T-cell (primary cell): ENCODE measurements around the gene CD93. TPM values are rescaled to one million over a fixed set of nuclear protein-coding genes. Genes with fewer than 3 reads are reported as not detected.

Experiments
- ATAC-seq, 4 experiments: fragments of 200-7000 bp in 3 of 4; fragments of 150-1000 bp in 1 of 4; cut with Tn5 transposase; replicated peaks in 1 of 4; 1 replicate in 3 of 4; 2 replicates in 1 of 4; pipeline ENCODE4 v1.10.0; 2021; ENCODE audit warnings: moderate library complexity in 3 of 4, mild to moderate bottlenecking in 2 of 4, moderate number of reproducible peaks in 1 of 4
- CTCF ChIA-PET, 2 donors: fragments of 300-600 bp; sonication (Branson Sonifier 250); formaldehyde crosslinking; loops; one replicate each; lab custom pipeline; 2022; ENCODE audit warnings: antibody characterized with exemption in 2 of 2; lab: Charles Lee
- POLR2A ChIA-PET, 2 donors: fragments of 300-600 bp; sonication (Branson Sonifier 250); formaldehyde crosslinking; loops; one replicate each; lab custom pipeline; 2022; ENCODE audit warnings: antibody characterized with exemption in 2 of 2; lab: Charles Lee
- DNase-seq, 35 experiments: peaks; one replicate each; pipeline versions ENCODE4 v3.0.0 to v3.0.0-alpha.2; 2013 to 2023
- H3K27ac ChIP-seq: one replicate; pipeline ENCODE4 v1.5.1; 2013; ENCODE audit warnings: low read length
- H3K27me3 ChIP-seq, 2 experiments: replicated peaks in 1 of 2; 1 replicate in 1 of 2; 2 replicates in 1 of 2; pipeline versions ENCODE4 v1.6.1 to v1.7.0; 2013; ENCODE audit warnings: low read length in 1 of 2, mixed read lengths in 1 of 2; ENCODE audit not compliant: control insufficient read depth in 2 of 2, insufficient read depth in 2 of 2; ENCODE audit errors: extremely low read depth in 1 of 2
- H3K36me3 ChIP-seq, 2 donors: 1 replicate in 1 of 2; 2 replicates in 1 of 2; pipeline versions ENCODE4 v1.6.1 to v1.7.0; 2013; ENCODE audit warnings: low read length in 1 of 2; ENCODE audit not compliant: control insufficient read depth in 2 of 2, insufficient read depth in 1 of 2; ENCODE audit errors: extremely low read depth in 1 of 2
- H3K4me1 ChIP-seq, 2 experiments: 1 replicate in 1 of 2; 2 replicates in 1 of 2; pipeline versions ENCODE4 v1.6.1 to v1.7.0; 2013; ENCODE audit warnings: low read length in 2 of 2, mixed read lengths in 1 of 2; ENCODE audit not compliant: insufficient read depth in 2 of 2, control insufficient read depth in 1 of 2; ENCODE audit errors: extremely low read depth in 1 of 2
- H3K4me3 ChIP-seq, 2 donors: 1 replicate in 1 of 2; 2 replicates in 1 of 2; pipeline versions ENCODE4 v1.5.1 to v1.7.0; 2013; ENCODE audit warnings: mild to moderate bottlenecking in 2 of 2, low read length in 1 of 2, moderate library complexity in 1 of 2; ENCODE audit not compliant: control insufficient read depth in 1 of 2; ENCODE audit errors: extremely low read depth in 1 of 2
- H3K9me3 ChIP-seq: 2 replicates; pipeline ENCODE4 v1.7.0; 2013
- H3K27ac Mint-ChIP-seq, 2 donors: one replicate each; pipeline ENCODE4 v1.8.0; 2020 to 2021; ENCODE audit warnings: mild to moderate bottlenecking in 2 of 2, mixed read lengths in 2 of 2
- H3K27me3 Mint-ChIP-seq, 2 donors: one replicate each; pipeline ENCODE4 v1.8.0; 2021 to 2022; ENCODE audit warnings: mixed read lengths in 2 of 2
- H3K36me3 Mint-ChIP-seq: one replicate; pipeline ENCODE4 v1.8.0; 2021; ENCODE audit warnings: mixed read lengths
- H3K4me1 Mint-ChIP-seq, 3 donors: one replicate each; pipeline ENCODE4 v1.8.0; 2020 to 2022; ENCODE audit warnings: mixed read lengths in 3 of 3, mild to moderate bottlenecking in 1 of 3
- H3K4me3 Mint-ChIP-seq, 3 donors: one replicate each; pipeline ENCODE4 v1.8.0; 2020 to 2022; ENCODE audit warnings: mild to moderate bottlenecking in 3 of 3, mixed read lengths in 3 of 3, moderate library complexity in 3 of 3
- H3K9me3 Mint-ChIP-seq, 3 donors: one replicate each; pipeline ENCODE4 v1.8.0; 2020 to 2022; ENCODE audit warnings: mixed read lengths in 3 of 3
- WGBS: methylation state at CpG from one replicate; pipeline ENCODE4 v1.1.5; 2013; ENCODE audit warnings: missing lambda C conversion rate; ENCODE audit not compliant: insufficient coverage; 5-methylcytosine and 5-hydroxymethylcytosine counted together
- total RNA-seq, 35 experiments: library from RNA in 6 of 35; stranded (reverse) in 6 of 35; fragments of 120-200 nt in 1 of 35; gene quantifications; one replicate each; pipeline versions ENCODE4 v1.2.1 to v1.2.4 and lab custom pipeline; 2013 to 2026

Gene CD93
- total RNA-seq, 5 donors from 2014 or later (not counting 1 experiment from before 2014, with no cell fraction given) = 0.38 to 1.9 (median 0.58) TPM

DNA sequence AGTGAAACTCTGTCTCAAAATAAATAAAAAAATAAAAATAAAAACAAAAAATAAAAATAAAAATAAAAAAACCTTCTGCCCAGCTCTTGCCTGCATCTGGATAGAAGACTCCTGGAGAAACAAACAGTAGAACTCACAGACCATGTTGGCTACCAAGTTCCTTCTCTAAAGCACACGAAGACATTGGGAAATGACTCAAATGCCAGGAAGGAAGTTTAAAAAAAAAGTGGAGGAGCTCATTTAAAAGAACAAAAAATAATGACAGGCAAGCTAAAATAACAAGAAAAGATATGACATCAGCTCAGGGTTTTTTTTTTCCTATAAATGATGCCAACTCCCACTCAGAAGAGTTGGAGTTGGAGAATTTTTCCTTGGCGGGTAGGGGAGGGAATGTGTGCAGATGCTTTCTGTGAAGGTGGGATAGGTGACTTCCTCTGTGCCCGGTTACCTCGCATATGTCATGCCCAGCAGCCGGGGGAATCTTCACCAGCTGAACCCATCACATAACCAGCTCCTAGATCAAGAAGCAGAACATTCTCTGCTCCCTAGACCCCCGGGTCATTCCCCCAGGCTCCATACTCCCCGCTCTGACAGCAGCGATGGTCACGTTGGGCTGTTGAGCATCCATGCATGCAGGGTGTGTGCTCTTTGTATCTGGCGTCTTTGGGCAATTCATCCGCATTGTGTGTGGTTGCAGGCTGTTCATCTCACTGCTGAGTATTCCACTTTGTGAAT, 17.3 kb upstream of the CD93 start:
- WGBS = 96% methylated on average over 4 of the region's 11 CpGs
- H3K36me3 ChIP-seq = no peaks in the 10 kb centered on the region
- H3K4me1 ChIP-seq = no peaks in the 10 kb centered on the region
- ATAC-seq (no peak), DNase-seq (no peak)
- no peaks in the 10 kb centered on the region for H3K9me3 Mint-ChIP-seq
- ChIA-PET CTCF (no interaction called here), POLR2A (no interaction called here)
- no peaks in the 10 kb centered on the region for H3K9me3 ChIP-seq
- H3K4me1 Mint-ChIP-seq = no peaks in the 10 kb centered on the region
- H3K27me3 Mint-ChIP-seq = peaks cover 0 to 5% of the 10 kb centered on the region in 2 donors
- no peak overlapping the region for H3K4me3 ChIP-seq
- H3K4me3 Mint-ChIP-seq = no peak overlapping the region
- H3K36me3 Mint-ChIP-seq = no peaks in the 10 kb centered on the region
- H3K27me3 ChIP-seq = no peaks in the 10 kb centered on the region
- H3K27ac Mint-ChIP-seq = no peak overlapping the region
- no peak overlapping the region for H3K27ac ChIP-seq

DNA sequence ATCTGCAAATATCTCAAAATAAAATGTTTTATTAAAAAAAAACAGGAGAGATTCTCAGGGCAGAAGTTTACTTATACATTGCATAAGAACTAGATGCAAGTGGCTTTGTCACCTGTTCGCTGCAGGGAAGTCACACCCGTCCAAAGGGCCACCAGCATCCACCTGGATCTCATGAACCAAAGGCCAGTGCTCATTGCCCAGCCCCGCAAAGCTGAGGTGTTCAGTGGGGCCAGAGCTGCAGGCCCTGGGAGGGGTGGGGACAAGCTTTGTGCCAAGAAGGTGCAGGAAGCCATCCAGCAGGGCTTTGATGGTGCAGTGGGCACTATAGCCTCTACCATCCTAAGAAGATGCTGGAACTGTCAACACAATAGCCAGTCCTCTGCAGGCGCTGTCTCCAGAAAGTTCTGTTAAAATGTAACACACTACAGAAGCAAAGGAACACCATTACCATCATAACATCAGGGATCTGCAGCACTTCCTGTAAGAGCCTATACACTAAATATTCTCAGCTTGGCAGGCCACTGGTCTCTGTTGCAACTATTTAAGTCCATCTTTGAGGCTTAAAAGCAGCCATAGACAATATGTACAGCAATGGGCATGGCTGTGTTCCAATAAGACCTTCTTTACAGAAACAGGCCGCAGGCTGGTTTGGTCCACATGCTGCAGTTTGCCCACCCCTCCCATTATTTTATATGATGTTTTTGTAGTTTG, 15.7 kb upstream of the CD93 start:
- H3K4me1 ChIP-seq = no peaks in the 10 kb centered on the region
- H3K27me3 ChIP-seq = peaks cover 0 to 3% of the 10 kb centered on the region in 2 experiments
- no peak for ATAC-seq
- Mint-ChIP-seq H3K4me3 (no peak overlapping the region), H3K4me1 (no peaks in the 10 kb centered on the region), H3K9me3 (no peaks in the 10 kb centered on the region), H3K27me3 (peaks cover 1 to 5% of the 10 kb centered on the region in 2 donors), H3K36me3 (no peaks in the 10 kb centered on the region), H3K27ac (no peak overlapping the region)
- CTCF ChIA-PET = no interaction called here
- 69% methylated on average over 2 of the region's 5 CpGs for WGBS
- POLR2A ChIA-PET = no interaction called here
- no peaks in the 10 kb centered on the region for H3K9me3 ChIP-seq
- H3K27ac ChIP-seq = no peak overlapping the region
- H3K4me3 ChIP-seq = no peak overlapping the region
- DNase-seq = no peak
- no peaks in the 10 kb centered on the region for H3K36me3 ChIP-seq

DNA sequence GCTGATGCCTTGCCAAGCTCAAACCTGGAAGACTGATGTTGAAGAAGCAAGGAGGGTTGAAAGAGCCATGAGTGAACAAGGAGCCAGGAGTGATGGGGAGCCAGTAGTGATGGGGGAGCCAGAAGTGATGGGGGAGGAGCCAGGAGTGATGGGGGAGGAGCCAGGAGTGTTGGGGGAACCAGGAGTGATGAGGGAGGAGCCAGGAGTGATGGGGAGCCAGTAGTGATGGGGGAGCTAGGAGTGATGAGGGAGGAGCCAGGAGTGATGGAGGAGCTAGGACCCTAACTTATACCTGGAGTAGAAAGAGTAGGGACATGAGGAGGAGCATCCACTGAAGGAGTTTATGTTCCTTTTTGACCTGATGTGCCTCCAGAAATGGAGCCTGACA, 14.6 kb upstream of the CD93 start:
- ChIA-PET POLR2A (interaction anchor here in 1 of 2 donors (0.7 kb wide), 1 partner anchor 59 kb away, joined by 9 read pairs; no protein-coding TSS in a partner anchor), CTCF (interaction anchor here in 1 of 2 donors (0.7 kb wide), 1 partner anchor 37 kb away, joined by 10 read pairs; no protein-coding TSS in a partner anchor)
- Histone ChIP-seq H3K4me1 (no peaks in the 10 kb centered on the region), H3K27me3 (peaks cover 0 to 3% of the 10 kb centered on the region in 2 experiments), H3K4me3 (no peak overlapping the region), H3K9me3 (no peaks in the 10 kb centered on the region), H3K36me3 (no peaks in the 10 kb centered on the region), H3K27ac (no peak overlapping the region)
- no peaks in the 10 kb centered on the region for H3K4me1 Mint-ChIP-seq
- H3K9me3 Mint-ChIP-seq = no peaks in the 10 kb centered on the region
- DNase-seq = no peak
- no peak for ATAC-seq
- no peak overlapping the region for H3K27ac Mint-ChIP-seq
- no peak overlapping the region for H3K4me3 Mint-ChIP-seq
- H3K27me3 Mint-ChIP-seq = peaks cover 1 to 5% of the 10 kb centered on the region in 2 donors
- H3K36me3 Mint-ChIP-seq = no peaks in the 10 kb centered on the region

DNA sequence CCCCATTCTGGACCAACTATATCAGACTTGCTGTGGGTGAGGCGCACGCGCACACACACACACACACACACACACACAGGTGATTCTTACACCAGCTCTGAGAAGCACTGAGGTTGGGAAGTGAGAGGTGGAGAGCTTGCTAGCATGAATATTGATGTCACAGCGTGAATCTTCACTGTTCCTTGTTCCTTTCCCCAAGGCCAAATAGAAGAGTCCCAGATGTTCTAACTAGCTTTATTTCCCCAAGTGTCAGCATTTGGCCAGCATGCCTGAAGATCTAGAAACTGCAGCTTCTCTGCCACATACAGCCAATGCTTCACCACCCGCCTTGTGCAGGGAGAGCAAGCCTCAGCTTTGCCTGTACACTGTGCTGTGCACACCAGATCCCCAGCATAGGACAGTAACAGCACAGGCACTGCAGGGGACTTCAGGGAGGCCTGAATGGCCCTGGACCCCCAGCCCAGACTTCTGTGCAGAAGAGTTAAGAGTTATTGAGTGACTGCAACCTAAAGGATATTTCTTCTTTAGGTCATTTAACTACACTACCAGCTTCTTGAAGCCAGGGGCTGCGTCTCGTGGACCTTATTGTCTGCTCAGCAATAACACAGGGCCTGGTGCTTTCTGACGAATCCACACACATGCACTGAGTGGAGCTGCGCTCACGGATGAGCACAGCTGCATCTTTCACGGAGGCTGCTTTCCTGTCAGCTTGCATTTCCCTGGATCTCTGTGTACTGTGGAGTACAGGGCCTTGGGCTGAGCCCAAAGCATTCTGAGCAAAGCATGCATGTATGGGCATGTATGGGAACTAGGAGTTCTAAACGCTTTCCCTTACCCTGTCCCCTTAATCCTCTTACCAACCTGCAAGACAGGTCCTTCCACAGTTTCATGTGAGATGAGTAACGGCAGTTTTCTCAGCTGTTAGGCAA, 13.9 kb upstream of the CD93 start:
- DNase-seq (no peak), ATAC-seq (no peak)
- Histone ChIP-seq H3K36me3 (no peaks in the 10 kb centered on the region), H3K27me3 (peaks cover 0 to 7% of the 10 kb centered on the region in 2 experiments), H3K9me3 (no peaks in the 10 kb centered on the region), H3K4me3 (no peak overlapping the region), H3K27ac (no peak overlapping the region), H3K4me1 (no peaks in the 10 kb centered on the region)
- Mint-ChIP-seq H3K4me3 (no peak overlapping the region), H3K27me3 (peaks cover 3 to 5% of the 10 kb centered on the region in 2 donors), H3K36me3 (no peaks in the 10 kb centered on the region), H3K4me1 (no peaks in the 10 kb centered on the region), H3K27ac (no peak overlapping the region), H3K9me3 (no peaks in the 10 kb centered on the region)
- POLR2A ChIA-PET = interaction anchor here in 1 of 2 donors (0.5 kb wide), 1 partner anchor 781 kb away, joined by 3 read pairs; no protein-coding TSS in a partner anchor
- CTCF ChIA-PET = interaction anchor here in 1 of 2 donors (0.7 kb wide), 1 partner anchor 36 kb away, joined by 10 read pairs; no protein-coding TSS in a partner anchor
- 73% methylated on average over 7 of the region's 13 CpGs for WGBS

DNA sequence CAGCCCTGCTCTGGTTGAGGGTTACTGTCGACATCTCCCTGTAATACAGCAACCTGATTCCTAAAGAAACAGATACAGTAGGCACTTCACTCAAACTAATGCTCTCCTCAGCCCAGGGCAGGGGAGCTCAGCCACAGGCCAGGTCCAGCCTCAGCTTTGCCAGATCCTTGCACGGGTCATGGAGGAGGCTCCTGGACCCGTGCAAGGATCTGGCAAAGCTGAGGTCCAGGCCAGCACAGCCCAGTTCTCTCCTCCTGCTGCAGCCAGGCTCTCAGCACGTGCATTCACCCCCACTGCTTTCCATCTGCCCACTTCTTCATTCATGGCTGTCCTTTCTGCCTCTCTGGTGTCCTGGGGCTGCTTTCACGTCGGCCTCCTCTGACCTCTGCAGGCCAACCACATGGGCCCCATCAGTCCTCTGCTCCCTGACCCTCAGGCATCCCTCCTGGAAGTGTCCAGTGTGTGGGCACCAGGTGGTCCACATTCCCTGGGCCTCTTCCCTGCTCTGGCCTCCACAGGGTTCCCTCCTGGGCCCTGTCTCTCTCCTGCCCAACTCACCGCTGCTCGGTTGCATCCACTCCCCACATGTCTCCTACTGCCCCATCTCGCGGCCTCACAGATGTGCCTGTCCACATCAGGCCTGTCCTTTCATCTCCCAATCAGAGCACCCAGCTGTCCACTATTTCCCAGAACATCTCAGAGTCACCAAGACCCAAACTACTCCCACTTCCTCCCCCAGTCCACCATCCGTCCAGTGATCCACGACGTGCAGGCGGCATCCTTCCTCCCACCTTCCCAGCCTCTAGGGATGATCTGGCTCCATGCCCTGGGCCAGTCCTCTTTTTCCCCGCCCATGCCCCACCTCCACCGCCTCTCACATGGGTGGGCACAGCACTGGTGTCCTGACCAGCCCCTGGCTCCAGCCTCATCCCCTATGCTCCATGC, 11.8 kb upstream of the CD93 start:
- Mint-ChIP-seq H3K4me3 (no peak overlapping the region), H3K36me3 (no peaks in the 10 kb centered on the region), H3K27me3 (peaks cover 5% of the 10 kb centered on the region in 2 donors), H3K9me3 (no peaks in the 10 kb centered on the region), H3K27ac (no peak overlapping the region), H3K4me1 (no peaks in the 10 kb centered on the region)
- Histone ChIP-seq H3K4me1 (no peaks in the 10 kb centered on the region), H3K4me3 (no peak overlapping the region), H3K36me3 (no peaks in the 10 kb centered on the region), H3K9me3 (no peaks in the 10 kb centered on the region), H3K27me3 (peaks cover 0 to 17% of the 10 kb centered on the region in 2 experiments), H3K27ac (no peak overlapping the region)
- CTCF ChIA-PET = no interaction called here
- no peak for DNase-seq
- WGBS = 89% methylated on average over 13 of the region's 16 CpGs
- POLR2A ChIA-PET = no interaction called here
- ATAC-seq = no peak
